Right ventricle myocardium superior (tissue), 1 donor: ENCODE results near the gene MXRA8. TPM values are rescaled to one million over a fixed set of nuclear protein-coding genes. Genes with fewer than 3 reads are reported as not detected.
"Not testable (repeated sequence)": the region's sequence is repeated elsewhere in the genome, so short reads cannot be mapped to it uniquely, and the experiment has no call there.

Experiments
- ATAC-seq: fragments of 200-7000 bp; cut with Tn5 transposase; one replicate; pipeline ENCODE4 v1.9.1; 2020; ENCODE audit warnings: mild to moderate bottlenecking; ENCODE audit not compliant: poor library complexity
- DNase-seq: peaks from one replicate; pipeline ENCODE4 v3.0.0-alpha.2; 2020
- intact Hi-C: fragments of 100-400 bp; cut with DNase I; formaldehyde crosslinking; loops from one replicate; pipeline ENCODE4 v1.11.2; 2022
- total RNA-seq: library from RNA; stranded (reverse); fragmentation: NEBNext Ultra II Directional; extraction: Animal tissue kit (Norgen Biotek cat#: 25700); gene quantifications from one replicate; pipeline ENCODE4 v1.2.1, GENCODE V29; 2021
- donor health status: DM: no; HTN: yes; CAD: no; lungs with severe emphysema.

Gene MXRA8
- total RNA-seq, 1 donor from 2014 or later = 21.7 TPM

DNA sequence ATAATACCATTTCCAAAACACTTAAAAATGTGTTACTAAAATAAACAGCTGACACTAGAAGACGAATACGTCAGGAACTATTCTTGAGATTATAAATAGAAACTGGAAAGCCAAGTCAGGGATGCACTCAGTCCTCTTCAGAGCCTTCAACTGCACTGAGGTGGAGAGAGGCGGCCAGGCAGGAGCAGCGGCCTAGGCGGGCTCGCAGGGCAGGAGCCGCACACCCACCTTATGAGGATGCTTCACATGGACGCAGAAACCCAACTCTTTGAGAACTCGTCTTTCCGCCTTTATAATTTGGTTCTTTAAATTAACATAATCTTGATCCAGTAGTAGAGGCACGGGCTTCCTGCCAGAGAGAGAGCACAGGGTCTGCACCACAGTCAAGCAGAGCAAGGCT is 36.8 kb upstream of the MXRA8 start:
- ATAC-seq (no peak), DNase-seq (no peak)
- intact Hi-C loops = no loop called here

DNA sequence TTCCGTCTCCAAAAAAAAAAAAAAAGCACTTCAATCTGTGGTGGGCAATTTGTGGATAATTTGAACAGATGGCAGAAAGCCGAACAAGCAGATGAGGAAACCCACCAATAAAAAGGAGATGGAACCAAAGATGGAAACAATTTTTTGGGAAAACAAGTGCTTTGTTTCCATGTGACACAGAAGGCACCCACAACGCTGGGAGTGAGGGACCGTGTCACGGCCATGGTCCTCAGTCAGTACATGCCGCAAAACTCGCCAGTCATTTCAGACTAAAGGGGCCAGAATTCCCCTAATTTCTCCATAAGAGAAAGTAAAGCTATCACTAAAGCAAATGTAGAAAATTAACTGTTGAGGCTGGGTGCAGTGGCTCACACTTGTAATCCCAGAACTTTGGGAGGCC is 35.8 kb upstream of the MXRA8 start:
- intact Hi-C loops = no loop called here
- no peak for ATAC-seq
- no peak for DNase-seq

DNA sequence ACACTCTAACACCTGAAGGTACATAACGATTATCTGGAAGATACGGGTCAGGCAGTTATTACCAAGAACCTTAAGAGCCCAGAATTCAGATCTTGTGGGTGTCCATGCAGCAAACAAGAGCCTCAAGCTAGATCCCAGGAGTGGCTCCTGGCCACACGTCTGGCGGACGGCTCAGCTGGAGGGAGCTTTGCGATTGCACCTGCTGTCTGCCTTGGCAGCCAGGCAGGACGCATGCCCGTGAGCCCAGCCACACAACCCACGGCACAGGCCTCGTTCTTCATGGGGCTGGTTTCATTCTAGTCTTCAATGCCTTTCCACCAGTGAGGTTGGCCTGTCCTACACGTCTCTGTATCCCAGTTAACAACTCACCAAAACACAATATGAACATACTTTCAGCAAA is 35.1 kb upstream of the MXRA8 start:
- intact Hi-C loops = no loop called here
- DNase-seq (no peak), ATAC-seq (no peak)

DNA sequence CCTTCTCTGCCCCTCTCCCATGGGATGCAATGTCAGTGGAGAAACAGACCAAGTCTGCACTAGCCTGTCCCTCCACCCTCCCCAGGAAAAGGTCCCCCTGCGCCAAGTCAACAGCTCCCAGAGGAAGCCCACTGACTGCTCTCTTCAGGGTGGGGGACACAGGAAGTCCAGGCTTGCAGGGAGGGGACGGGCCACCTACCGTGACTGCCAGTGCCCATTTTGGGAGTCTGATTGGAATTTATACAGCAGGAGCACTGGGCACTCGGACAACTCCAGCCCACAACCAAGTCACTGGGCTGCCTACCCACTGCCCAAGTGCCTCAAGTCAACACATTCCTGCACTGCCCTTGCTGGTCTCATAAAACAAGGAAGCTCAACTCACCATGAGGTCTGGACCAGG is 34.7 kb upstream of the MXRA8 start:
- no peak for DNase-seq
- ATAC-seq = no peak
- intact Hi-C loops = no loop called here

DNA sequence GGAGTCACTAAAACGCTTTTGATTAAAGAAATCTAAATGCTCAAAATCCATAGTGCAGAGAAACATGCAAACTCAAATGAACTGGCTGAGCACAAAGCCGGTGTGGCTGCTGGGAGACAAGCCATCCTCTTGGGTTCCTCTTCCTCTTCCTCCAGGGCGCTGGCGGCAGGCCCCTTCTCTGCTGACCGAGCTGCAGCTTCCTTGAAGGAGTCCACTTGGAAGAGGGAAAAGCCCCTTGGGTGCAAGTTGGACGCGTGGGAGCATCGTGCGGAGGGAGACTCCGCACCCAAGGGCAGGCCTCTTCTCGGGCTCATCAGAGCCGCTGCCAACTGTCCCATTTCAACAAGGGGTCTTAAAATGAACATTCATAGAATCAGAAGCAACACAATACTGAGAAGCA is 32.9 kb upstream of the MXRA8 start:
- ATAC-seq (no peak), DNase-seq (peak; percentile 24)
- intact Hi-C loops = no loop called here

DNA sequence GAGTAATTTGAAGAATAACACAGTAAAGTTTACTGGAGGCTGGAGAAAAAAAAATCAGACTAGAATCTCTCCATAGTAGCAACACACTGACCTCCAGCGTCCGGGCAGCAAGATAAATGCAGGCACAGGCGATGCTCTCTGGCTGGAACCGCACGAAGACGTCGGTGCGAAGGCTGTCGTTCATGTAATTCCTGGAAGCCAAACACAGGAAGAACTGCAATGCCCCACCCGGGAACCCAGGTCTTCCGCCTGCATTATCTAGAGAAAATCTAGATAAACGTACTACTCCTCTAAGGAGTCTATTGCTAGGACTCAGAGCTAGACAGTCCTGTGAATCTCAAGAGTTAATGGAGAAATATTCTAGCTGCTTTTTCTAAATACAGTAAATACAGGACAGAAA is 32.3 kb upstream of the MXRA8 start:
- ATAC-seq = no peak
- intact Hi-C loops = no loop called here
- peak; percentile 21 for DNase-seq

DNA sequence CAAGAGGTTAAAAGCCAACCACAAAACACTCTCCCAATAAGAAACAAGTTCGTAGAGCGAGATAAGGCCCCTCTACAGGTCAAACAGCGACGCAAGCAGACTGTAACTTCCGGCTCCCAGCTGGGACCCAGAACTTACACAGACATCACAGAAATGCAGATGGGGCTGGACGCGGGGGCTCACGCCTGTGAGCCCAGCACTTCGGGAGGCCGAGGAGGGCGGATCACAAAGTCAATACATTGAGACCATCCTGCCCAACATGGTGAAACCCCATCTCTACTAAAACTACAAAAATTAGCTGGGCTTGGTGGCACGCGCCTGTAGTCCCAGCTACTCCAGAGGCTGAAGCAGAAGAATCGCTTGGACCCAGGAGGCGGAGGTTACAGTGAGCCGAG is 29.7 kb upstream of the MXRA8 start:
- DNase-seq = no peak
- intact Hi-C loops = no loop called here
- no peak for ATAC-seq

DNA sequence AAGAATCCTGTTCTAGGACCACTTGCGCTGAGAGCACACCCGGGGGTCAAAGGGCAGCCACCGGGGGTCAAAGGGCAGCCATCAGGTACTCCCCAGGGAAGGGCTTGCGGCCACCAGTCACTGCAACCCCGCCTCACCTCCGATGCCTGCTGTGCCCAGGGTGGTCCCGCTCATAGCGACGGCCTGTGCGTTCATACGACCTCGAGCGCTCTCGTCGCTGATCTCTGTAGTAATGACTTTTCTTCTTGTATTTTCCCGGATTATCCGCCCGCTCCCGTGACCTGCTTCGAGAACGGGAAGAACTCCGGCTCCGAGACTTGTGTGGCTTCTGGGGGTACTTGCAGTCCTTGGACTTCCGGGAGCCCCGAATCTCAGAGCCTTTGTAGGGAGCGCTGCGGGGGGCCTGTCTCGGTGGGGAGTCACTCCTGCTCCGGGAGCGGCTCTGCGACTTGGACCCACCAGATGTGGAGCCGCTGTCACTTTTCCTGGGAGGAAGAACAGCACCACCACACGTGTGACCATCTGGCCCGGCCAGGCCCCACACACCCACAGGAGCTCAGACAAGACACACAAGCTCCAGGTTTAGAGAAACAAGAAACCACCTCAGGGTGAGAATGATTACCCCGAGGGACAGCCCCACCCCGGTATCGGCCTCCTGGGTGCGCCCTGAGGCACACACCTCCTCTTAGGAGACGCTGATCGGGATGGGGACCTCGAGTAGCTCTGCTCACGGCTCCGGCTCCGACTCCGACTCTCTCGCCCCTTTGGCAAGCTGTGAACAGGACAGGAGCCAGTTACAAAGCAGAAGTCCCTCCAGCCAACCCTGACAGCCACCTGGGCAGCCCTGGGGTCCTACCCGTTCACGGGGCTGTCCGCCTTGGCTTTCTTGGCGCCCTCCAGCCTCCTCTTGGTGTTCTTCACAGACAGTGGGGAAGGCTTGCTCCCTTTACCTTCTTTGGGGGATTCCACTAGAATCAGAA is 29.0 kb upstream of the MXRA8 start:
- intact Hi-C loops = no loop called here
- ATAC-seq = no peak
- no peak for DNase-seq

DNA sequence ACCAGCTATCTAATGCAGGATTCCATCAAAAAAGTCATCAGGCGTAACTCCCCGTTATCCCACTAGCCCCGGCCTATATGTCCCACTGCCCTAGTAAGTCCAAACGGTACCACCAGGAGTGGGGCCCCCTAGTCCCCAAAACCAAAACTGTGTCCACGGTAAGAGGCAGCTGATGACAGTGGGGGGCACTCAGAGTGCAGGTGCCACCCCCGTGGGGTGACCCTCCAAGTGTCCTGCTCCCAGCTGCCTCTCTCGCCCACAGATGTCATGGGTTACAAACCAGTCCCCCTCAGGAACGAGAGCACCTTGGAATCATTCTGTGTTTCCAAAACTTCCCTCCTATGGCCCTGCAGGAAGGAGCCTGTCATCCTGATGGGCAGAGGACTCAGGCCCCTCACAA is 27.6 kb upstream of the MXRA8 start:
- no peak for DNase-seq
- no peak for ATAC-seq
- intact Hi-C loops = no loop called here

DNA sequence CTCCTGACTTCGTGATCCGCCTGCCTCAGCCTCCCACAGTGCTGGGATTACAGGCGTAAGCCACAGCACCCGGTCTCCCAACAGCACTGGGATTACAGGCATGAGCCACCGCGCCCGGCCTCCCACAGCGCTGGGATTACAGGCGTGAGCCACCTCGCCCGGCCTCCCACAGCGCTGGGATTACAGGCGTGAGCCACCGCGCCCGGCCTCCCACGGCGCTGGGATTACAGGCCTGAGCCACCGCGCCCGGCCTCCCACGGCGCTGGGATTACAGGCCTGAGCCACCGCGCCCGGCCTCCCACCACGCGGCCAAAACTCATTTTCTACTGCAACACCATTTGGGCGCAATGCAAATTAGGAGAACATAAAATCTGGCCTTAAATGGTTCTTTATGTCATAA is 27.0 kb upstream of the MXRA8 start:
- DNase-seq, intact Hi-C loops: not testable (repeated sequence)

DNA sequence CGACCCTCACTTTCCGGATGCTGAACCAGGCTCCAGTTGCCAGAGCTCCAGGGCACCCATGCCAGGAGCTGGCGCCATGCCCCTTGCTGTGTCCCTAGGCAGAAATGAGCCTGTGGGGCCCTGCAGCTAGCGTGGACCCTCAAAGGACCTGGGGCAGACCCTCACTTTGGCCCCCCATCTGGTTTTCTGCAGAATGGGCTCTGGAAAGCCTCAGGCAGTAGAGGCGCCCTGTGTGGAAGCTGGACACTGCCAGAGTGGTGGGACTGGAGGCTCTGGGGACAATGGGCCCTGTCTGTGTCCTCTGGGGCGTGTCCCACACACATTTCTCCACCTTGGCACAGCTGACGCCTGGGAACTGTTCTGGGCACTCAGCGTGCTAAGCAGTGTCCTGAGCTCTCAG is 22.9 kb upstream of the MXRA8 start:
- intact Hi-C loops = no loop called here
- no peak for DNase-seq
- no peak for ATAC-seq

More for the DNA sequence above, 27.0 kb upstream of the MXRA8 start:
- ATAC-seq = not testable (repeated sequence)

DNA sequence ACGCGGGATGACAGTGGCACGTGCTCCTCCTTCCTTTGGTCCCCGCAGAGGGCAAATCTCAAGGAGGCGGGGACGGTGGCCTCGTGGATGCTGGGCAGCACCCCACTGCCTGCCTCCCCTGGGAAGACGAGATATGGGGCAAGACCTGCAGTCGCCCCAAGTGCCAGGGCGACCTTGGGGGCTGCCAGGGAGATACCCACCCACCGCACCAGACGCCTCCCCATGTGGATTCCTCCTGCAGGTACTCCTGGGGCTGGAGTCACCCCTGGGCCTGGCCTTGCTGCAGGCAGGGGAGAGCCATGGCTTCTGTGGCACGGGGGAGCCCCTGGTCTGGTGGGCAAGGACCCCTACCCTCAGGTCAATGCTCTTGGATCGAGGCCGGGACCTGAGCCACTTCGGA is 22.5 kb upstream of the MXRA8 start:
- no peak for DNase-seq
- intact Hi-C loops = no loop called here
- ATAC-seq = no peak

DNA sequence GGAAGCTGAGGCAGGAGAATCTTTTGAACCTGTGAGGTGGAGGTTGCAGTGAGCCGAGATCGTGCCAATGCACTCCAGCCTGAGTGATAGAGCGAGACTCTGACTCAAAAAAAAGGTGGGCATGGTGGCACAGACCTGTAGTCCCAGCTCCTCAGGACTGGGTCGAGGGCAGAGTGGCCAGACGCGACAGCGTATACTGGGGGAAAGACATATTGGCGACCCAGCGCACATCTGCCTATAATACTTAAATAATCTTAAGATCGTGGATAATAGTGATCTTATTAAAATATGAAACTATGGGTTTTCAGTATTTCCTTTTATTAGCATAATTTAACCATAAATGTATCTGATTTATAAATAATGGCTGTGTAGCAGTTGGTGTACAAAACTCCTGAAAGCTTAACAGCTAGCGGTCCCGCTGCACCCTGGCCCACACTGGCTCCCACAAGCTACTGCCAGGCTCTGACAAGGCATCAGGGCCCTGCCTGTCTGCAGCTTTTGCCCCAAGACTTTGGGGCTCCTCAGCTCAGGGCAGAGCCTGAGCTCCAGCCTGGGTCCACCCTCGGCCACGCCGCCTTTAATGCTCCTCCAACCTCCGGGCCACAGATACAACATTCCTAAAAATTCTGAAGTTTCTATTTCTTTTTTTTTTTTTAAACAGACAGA is 19.3 kb upstream of the MXRA8 start:
- ATAC-seq (no peak), DNase-seq (no peak)
- intact Hi-C loops = loop anchor here (10.0 kb wide), 1 partner anchor 127 kb away; no protein-coding TSS in a partner anchor

DNA sequence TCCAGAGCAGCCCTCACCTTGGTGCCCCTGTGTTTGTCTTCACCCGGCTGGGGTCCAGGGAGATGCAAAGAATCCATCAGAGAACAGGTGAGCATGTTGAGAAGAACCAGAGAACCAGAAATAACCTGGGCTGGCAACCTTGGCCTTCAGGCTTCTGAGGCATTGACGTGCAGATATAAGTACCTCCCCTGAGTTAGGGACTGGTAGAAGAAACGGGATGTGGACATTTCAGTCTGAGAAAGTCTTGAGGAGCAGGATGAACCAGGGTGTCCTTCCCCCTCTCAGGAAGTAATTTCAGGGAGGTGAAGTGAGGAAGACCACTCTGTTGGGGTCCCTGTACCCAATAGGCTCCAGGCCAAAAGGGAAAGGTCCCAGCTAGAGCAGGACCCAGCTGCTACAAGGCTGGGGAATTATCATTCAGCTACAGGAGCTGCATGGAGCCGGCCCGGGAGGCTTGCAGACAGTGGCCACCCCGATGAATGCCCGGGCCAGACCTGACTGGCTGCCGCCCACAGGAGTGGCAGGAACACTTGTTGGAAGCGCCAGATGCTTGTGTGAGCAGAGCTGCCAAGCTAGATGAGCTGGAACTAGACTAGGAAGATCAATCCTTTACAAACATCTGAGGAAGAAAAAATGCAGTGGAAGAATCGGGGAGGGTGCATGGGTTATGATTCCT is 18.3 kb upstream of the MXRA8 start:
- DNase-seq = no peak

DNA sequence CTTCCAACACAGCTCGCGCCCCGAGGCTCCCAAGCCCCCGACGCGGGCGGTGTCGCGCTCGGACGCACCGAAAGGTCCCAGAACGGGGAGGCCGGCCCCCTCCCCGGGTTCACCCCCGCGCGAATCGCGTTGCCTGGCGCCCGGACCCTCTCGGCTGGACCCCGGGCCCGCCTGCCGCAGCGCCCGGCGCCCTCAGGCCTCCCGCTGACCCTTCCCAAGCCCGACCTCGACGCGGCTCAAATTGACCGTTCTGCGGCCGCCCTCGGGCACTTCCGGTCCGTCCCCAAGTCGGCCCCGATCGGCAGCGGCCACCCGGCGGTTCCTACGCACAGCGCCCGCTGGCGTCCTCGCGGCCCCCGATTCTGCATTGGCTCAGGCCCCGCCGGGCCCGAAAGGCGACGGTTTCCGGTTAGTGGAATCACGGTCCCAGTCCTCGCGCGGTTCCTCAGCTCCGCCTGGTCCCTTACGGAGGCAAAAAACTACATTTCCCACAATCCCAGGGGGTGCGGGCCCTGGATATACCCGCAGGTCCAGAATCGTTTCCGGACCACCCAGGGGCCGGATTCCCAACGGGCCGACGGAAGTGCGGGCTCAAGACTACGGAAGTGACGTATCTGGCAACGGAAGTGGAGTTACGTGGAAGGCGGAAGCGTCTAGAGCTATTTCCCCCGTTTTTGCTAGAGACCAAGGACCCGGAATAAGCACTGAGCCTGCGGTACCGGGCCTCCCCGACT is 16.7 kb upstream of the MXRA8 start, which contains the start of gene AURKAIP1:
AURKAIP1 (minus strand) TSS at position 279 of the 734 bp plus-strand sequence. CDS start 451 bp downstream, outside the sequence.
- DNase-seq (peak; percentile 98), ATAC-seq (peak; percentile 95)
- intact Hi-C loops = loop anchor here (10.0 kb wide), 1 partner anchor 130 kb away; no protein-coding TSS in a partner anchor

More for the DNA sequence above, 18.3 kb upstream of the MXRA8 start:
- intact Hi-C loops = loop anchor here (10.0 kb wide), 1 partner anchor 128 kb away; no protein-coding TSS in a partner anchor
- no peak for ATAC-seq

DNA sequence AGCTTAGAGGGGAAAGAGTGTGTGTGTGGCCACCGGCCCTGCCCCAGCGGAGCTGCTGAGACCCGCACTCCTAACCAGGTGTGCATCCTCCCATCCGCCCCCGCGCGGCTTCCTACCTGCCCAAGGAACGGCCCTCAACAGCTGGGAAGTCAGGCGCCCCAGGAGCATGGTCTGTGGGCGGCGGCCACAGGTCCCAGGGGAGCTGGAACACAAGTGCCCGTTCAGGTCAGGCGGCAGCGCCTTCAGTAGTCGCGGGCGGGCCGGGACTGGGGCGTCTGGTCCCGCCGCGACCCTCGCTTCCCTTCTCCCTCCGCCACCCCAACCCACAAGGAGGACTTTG is 16.2 kb upstream of the MXRA8 start:
- intact Hi-C loops = loop anchor here (10.0 kb wide), 1 partner anchor 130 kb away; no protein-coding TSS in a partner anchor
- peak; percentile 1 for ATAC-seq
- no peak for DNase-seq

DNA sequence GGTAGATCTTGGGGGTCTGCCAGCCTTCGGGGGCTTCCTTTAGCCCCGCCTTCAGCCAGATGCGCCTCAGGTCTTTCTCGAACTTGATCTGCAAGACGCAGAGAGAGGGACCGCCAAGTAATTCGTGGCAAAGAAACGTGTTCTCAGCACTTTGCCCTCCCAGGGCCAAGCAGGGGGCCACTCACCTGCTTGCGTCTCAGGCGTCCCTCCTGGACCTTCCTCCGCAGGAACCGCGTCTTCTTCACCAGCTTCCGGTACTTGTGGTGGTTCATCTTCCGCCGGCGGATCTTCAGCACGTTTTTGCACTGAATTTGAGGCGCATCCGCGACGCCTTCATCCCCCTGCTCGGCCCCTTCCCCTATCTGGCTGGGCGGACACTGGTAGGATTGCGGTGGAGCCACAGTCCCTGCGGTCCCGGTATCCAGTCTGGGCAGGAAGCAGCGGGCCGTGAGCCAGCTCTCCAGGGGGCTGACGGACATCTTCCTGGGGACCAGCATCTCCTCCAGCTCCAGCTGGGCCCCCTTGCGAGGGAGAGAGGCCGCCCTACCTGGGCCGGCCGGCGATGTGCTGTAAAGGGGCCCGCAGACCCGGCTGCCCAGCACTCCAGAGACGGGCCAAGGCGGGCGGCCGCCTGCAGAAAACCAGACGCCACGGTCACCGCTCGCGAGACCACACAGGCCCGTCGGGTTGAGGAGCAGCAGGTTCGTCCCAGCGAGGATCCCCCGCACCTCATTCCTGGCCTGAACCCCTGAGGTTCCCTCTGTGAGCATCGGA is 15.6 kb upstream of the MXRA8 start:
- DNase-seq (no peak), ATAC-seq (no peak)
- intact Hi-C loops = loop anchor here (10.0 kb wide), 1 partner anchor 131 kb away; no protein-coding TSS in a partner anchor
